ENCODE data around the gene ACER3. TPM values are rescaled to one million over a fixed set of nuclear protein-coding genes. Genes with fewer than 3 reads are reported as not detected.

The ACER3 gene
- total and polyA plus RNA-seq, 2 experiments from 2014 or later: 17.1 to 18.3 TPM

DNA sequence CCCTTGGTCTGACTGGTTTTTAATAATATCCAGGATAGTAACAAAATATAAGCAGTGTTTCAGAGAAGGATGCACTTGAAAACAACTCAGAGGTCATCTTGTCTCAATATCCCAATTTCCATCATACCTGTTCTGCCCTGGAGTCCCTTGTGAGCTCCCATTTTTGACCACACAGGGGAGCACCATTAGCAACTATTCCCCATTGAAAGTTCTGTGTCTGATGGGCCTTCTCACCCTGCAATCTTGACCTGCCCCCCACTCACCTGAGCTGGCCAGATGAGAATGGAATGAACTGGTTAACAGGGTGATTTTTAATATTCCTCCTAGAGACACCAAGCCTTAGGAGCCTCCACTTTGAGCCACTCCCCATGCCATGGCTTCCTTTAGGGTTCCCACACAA is 202.2 kb downstream of the ACER3 start:
- Histone ChIP-seq H3K9me2 (replicated peaks; ENCODE audit: insufficient read depth) (no peaks in the 10 kb centered on the region), H3K9me3 (ENCODE audit: low read depth) (no peaks in the 10 kb centered on the region), H3K79me2 (peaks cover 7% of the 10 kb centered on the region), H3K4me1 (ENCODE audit: insufficient read depth) (peaks cover 23% of the 10 kb centered on the region), H4K20me1 (ENCODE audit: insufficient read depth, poor library complexity, severe bottlenecking) (no peaks in the 10 kb centered on the region), H3K27me3 (no peaks in the 10 kb centered on the region), H3K4me2 (no peak overlapping the region), H3K27ac (peak overlapping the region; percentile 79), H3K36me3 (replicated peaks; ENCODE audit: insufficient read depth, low read depth) (no peaks in the 10 kb centered on the region), H3K4me3 (no peak overlapping the region), H2AFZ (no peak overlapping the region)
- no peak for DNase-seq (ENCODE audit: low spot score)
- TF ChIP-seq, protein P1, sequence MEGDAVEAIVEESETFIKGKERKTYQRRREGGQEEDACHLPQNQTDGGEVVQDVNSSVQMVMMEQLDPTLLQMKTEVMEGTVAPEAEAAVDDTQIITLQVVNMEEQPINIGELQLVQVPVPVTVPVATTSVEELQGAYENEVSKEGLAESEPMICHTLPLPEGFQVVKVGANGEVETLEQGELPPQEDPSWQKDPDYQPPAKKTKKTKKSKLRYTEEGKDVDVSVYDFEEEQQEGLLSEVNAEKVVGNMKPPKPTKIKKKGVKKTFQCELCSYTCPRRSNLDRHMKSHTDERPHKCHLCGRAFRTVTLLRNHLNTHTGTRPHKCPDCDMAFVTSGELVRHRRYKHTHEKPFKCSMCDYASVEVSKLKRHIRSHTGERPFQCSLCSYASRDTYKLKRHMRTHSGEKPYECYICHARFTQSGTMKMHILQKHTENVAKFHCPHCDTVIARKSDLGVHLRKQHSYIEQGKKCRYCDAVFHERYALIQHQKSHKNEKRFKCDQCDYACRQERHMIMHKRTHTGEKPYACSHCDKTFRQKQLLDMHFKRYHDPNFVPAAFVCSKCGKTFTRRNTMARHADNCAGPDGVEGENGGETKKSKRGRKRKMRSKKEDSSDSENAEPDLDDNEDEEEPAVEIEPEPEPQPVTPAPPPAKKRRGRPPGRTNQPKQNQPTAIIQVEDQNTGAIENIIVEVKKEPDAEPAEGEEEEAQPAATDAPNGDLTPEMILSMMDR (IDR thresholded peaks at IDR 0.05; ENCODE audit: poor library complexity): peak; percentile 8
- TF ChIP-seq EZH2phosphoT487 (IDR thresholded peaks at IDR 0.05; ENCODE audit: low read depth, severe bottlenecking, unreplicated experiment): no peak
- TF ChIP-seq EZH2 (IDR thresholded peaks at IDR 0.05; ENCODE audit: borderline replicate concordance): no peak

DNA sequence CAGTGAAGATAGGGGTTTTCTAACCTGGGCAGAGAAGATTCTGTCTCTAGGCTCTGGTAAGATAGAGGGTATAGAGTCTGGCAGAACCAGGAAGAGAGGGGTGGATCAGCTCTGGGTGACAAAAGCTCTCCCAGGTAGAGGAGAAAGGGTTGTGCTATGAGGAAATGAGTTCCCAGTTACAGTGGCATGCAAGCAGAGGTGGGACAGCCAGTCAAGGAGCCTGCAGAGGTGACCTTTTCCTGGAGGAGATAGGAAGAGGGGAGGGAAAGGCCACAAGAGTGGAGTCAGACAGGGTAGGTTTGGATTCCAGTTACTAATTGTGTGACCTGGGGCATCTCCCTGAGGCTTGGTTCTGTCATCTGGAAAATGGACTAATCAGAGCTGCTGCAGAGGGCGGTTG is 202.7 kb downstream of the ACER3 start:
- no peak for DNase-seq (ENCODE audit: low spot score)
- no peak overlapping the region for H3K4me2 ChIP-seq
- no peaks in the 10 kb centered on the region for H4K20me1 ChIP-seq (ENCODE audit: insufficient read depth, poor library complexity, severe bottlenecking)
- H3K79me2 ChIP-seq: peaks cover 11% of the 10 kb centered on the region
- H2AFZ ChIP-seq: no peak overlapping the region
- no peaks in the 10 kb centered on the region for H3K9me3 ChIP-seq (ENCODE audit: low read depth)
- peaks cover 28% of the 10 kb centered on the region for H3K4me1 ChIP-seq (ENCODE audit: insufficient read depth)
- H3K36me3 ChIP-seq (replicated peaks; ENCODE audit: insufficient read depth, low read depth): no peaks in the 10 kb centered on the region
- TF ChIP-seq EZH2phosphoT487 (IDR thresholded peaks at IDR 0.05; ENCODE audit: low read depth, severe bottlenecking, unreplicated experiment) (no peak), EZH2 (IDR thresholded peaks at IDR 0.05; ENCODE audit: borderline replicate concordance) (no peak)
- TF ChIP-seq, protein P1 (IDR thresholded peaks at IDR 0.05; ENCODE audit: poor library complexity): no peak
- no peaks in the 10 kb centered on the region for H3K9me2 ChIP-seq (replicated peaks; ENCODE audit: insufficient read depth)
- H3K27ac ChIP-seq: peak overlapping the region; percentile 79
- H3K4me3 ChIP-seq: no peak overlapping the region
- no peaks in the 10 kb centered on the region for H3K27me3 ChIP-seq
- 93% methylated on average over 1 of the region's 1 CpG for WGBS (ENCODE audit: low lambda C conversion rate, missing lambda C conversion rate)

DNA sequence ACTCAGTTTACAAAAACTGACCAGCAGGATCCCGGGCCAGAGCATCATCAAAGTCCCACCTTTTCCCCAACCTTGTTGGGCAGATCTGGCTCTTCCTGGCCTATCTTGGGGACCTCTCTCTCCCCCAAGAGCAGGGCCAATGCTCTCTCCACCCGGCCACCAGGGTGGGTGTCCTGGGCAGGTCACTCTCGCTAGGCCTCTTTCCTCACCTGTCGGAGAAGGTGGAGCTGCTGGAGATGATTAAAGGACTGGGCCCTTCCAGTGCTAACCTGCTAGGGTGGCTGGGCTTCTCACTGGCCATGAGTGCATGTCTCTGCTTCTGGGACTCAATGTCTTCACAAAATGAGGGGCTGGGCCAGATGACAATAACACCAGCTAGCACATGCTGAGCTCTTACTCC is 203.1 kb downstream of the ACER3 start:
- Histone ChIP-seq H3K9me3 (ENCODE audit: low read depth) (no peaks in the 10 kb centered on the region), H3K27ac (peak overlapping the region; percentile 38), H4K20me1 (ENCODE audit: insufficient read depth, poor library complexity, severe bottlenecking) (no peaks in the 10 kb centered on the region), H3K4me2 (no peak overlapping the region), H3K27me3 (no peaks in the 10 kb centered on the region), H3K4me1 (ENCODE audit: insufficient read depth) (peaks cover 31% of the 10 kb centered on the region), H3K9me2 (replicated peaks; ENCODE audit: insufficient read depth) (no peaks in the 10 kb centered on the region), H2AFZ (no peak overlapping the region), H3K4me3 (no peak overlapping the region), H3K79me2 (peaks cover 16% of the 10 kb centered on the region), H3K36me3 (replicated peaks; ENCODE audit: insufficient read depth, low read depth) (no peaks in the 10 kb centered on the region)
- no peak for TF ChIP-seq EZH2phosphoT487 (IDR thresholded peaks at IDR 0.05; ENCODE audit: low read depth, severe bottlenecking, unreplicated experiment)
- no peak for TF ChIP-seq EZH2 (IDR thresholded peaks at IDR 0.05; ENCODE audit: borderline replicate concordance)
- TF ChIP-seq, protein P1 (IDR thresholded peaks at IDR 0.05; ENCODE audit: poor library complexity): no peak
- no peak for DNase-seq (ENCODE audit: low spot score)
- 99% methylated on average over 4 of the region's 4 CpGs for WGBS (ENCODE audit: low lambda C conversion rate, missing lambda C conversion rate)

Data from hepatocyte (in vitro differentiated cells).